Motor neuron (in vitro differentiated cells): ENCODE measurements around the gene OSR1. TPM values are rescaled to one million over a fixed set of nuclear protein-coding genes. Genes with fewer than 3 reads are reported as not detected.
"Not testable (repeated sequence)": the region's sequence is repeated elsewhere in the genome, so short reads cannot be mapped to it uniquely, and the experiment has no call there.

Experiments
- ATAC-seq, 8 experiments: fragments of 200-7000 bp; cut with Tn5 transposase; replicated peaks in 6 of 8; 2 replicates each; pipeline ENCODE4 v1.8.0; 2021; ENCODE audit warnings: mild to moderate bottlenecking in 8 of 8, moderate library complexity in 8 of 8
- H3K27ac ChIP-seq, 2 donors: fragments of 250-450 bp; sonication (Bioruptor Pico); 2 replicates each; pipeline ENCODE4 v1.9.0; 2021; ENCODE audit warnings: antibody characterized with exemption in 2 of 2, mild to moderate bottlenecking in 2 of 2, moderate library complexity in 1 of 2
- H3K4me1 ChIP-seq, 2 donors: fragments of 250-450 bp; sonication (Bioruptor Pico); replicated peaks in 1 of 2; 2 replicates each; pipeline ENCODE4 v1.6.1; 2021; ENCODE audit warnings: antibody characterized with exemption in 2 of 2, mild to moderate bottlenecking in 2 of 2, moderate library complexity in 1 of 2
- H3K4me3 ChIP-seq, 5 donors: fragments of 250-450 bp; sonication (Bioruptor Pico); 2 replicates each; pipeline ENCODE4 v1.9.0; 2021; ENCODE audit warnings: antibody characterized with exemption in 5 of 5, mild to moderate bottlenecking in 5 of 5, moderate library complexity in 4 of 5
- WGBS, 10 experiments: fragments of 450-650 bp; shearing (Covaris generic); methylation state at CpG; one replicate each; pipeline ENCODE4 v1.0.0; 2022; 5-methylcytosine and 5-hydroxymethylcytosine counted together
- in situ Hi-C, 9 experiments: fragments of 400-800 bp; cut with MboI; loops; one replicate each; pipeline ENCODE4 v1.15.0; 2021; ENCODE audit warnings: low sequenced_read_pairs in 9 of 9, low pct_unique_long_range_greater_than_20kb in 2 of 9; ENCODE audit not compliant: unreplicated experiment in 9 of 9
- total RNA-seq, 8 experiments: library from RNA; unstranded; fragments of 300-600 nt; gene quantifications; 2 replicates each; pipeline versions ENCODE4 v1.2.3 to v1.2.4, GENCODE V29; 2022

Gene OSR1
- total RNA-seq, 8 experiments from 2014 or later = 0.27 to 25.8 (median 6.9) TPM

DNA sequence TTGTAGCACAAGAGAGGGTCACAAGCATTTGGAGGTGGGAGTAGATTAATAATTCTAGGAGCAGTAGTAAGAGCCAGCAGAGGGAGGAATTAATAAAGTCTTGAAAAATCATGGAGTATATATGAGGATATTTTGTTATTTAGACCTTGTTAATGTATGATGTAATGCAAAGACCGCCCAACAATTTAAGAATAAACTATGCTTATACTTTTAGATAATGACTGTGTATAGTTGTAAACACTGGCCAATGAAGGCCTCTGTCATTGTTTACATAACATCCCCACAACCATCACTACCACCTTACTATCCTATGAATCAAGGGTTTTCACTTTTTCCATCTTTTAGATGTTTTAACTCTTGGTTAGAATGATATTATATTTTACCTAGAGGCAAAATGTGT, 37.6 kb downstream of the OSR1 start:
- in situ Hi-C loops = no loop called here
- Histone ChIP-seq H3K4me1 (no peaks in the 10 kb centered on the region), H3K27ac (no peak overlapping the region), H3K4me3 (no peak overlapping the region)
- WGBS, 10 experiments = 83 to 100% (median 93%) methylated on average over 1 of the region's 1 CpG; no CpG with 5 or more reads in 3 of the 10 experiments
- no peak for ATAC-seq

DNA sequence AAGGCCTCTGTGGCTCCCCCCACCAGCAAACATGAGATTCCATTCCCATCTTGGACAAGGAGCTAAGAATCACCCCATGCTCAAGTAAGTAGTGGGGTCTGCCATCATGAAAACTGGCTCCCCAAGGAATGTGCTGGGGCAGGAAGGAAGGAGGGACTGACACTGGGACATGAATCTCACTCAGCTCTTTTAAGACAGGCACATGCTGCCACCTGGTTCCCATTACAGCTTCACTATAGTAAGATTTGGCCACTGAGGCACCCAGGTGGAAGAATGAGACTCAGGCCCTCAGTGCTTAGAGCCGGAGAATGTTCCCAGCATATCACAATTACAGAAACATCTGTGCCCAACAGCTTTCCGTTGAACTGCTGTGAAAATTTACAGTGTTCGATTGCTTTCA, 38.7 kb downstream of the OSR1 start:
- Histone ChIP-seq H3K4me3 (no peak overlapping the region), H3K27ac (no peak overlapping the region), H3K4me1 (no peaks in the 10 kb centered on the region)
- in situ Hi-C loops = no loop called here
- no peak for ATAC-seq
- WGBS, 10 experiments = 50 to 92% (median 75%) methylated on average over 1 to 2 of the region's 3 CpGs; no CpG with 5 or more reads in 6 of the 10 experiments

DNA sequence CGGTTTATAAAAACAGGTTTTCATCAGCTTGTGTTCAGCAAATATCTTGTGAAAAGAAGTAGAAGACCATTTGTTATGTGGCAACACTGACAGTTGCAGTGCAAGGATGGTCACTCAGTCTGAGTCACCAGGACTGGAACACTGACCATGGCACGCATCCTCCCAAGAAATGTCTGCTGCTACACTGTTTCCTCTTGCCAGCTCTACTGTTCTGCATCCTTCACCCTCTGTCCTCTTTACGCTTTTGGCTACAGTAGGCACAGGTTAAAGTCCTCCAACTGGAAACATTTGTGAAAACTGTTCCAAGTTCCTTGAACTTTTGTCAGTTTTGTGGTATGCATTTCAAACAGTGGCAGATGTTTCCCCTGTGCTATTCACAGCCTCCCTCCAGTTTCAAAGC, 39.4 kb downstream of the OSR1 start:
- no peak for ATAC-seq

DNA sequence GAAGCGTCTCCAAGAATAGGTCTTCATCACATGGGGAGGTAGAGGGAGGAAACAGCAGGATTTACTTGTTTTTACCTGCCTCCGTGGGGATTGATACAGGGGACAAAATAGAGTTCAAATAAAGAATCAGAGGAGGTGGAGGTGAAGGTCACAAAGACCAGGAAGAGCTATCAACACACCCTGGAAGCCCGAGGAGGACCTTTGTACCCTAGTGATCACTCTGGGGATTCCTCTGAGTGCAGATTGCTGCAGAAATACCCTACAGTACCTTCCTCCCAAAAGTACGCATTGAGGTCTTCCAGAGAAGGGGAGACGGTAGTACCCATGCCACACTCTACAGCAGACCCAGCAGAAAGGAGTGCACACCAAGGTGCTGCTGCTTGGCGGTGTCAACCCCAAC, 44.9 kb downstream of the OSR1 start:
- ATAC-seq = no peak
- no peak overlapping the region for H3K4me3 ChIP-seq
- 79 to 100% (median 91%) methylated on average over 1 to 5 of the region's 6 CpGs; no CpG with 5 or more reads in 4 of the 10 experiments for WGBS, 10 experiments
- in situ Hi-C loops = no loop called here
- H3K4me1 ChIP-seq = no peaks in the 10 kb centered on the region
- no peak overlapping the region for H3K27ac ChIP-seq

More for the DNA sequence above, 39.4 kb downstream of the OSR1 start:
- no peak overlapping the region for H3K4me3 ChIP-seq
- H3K4me1 ChIP-seq = no peaks in the 10 kb centered on the region
- in situ Hi-C loops = no loop called here
- 59 to 100% (median 96%) methylated on average over 1 to 3 of the region's 3 CpGs for WGBS, 10 experiments
- H3K27ac ChIP-seq = no peak overlapping the region

DNA sequence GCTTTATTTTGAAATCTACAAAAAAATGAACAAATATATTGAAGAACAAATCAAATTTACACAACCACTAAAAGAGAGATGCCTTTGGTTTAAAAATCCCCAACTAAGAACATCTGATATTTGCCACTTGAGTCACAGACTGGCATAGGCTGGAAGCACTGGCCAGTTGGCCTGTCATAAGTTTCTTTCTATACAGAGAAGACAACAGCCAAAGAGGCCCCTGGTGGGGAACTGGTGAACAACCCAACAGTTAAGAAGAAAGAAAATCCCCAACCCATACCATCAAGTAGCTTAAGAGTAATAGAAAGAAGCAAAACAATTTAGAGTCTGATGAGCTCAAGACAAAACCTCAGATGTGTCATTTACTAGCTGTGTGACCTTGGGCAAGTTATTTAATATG, 45.5 kb downstream of the OSR1 start:
- Histone ChIP-seq H3K27ac (no peak overlapping the region), H3K4me1 (no peaks in the 10 kb centered on the region), H3K4me3 (no peak overlapping the region)
- peak in 3 of 8 experiments; percentile 49 to 59 (median 53) for ATAC-seq
- in situ Hi-C loops = no loop called here

DNA sequence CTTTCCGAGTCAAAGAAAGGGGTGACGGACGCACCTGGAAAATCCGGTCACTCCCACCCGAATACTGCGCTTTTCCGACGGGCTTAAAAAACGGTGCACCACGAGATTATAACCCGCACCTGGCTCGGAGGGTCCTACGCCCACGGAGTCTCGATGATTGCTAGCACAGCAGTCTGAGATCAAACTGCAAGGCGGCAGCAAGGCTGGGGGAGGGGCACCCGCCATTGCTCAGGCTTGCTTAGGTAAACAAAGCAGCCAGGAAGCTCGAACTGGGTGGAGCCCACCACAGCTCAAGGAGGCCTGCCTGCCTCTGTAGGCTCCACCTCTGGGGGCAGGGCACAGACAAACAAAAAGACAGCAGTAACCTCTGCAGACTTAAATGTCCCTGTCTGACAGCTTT, 52.4 kb downstream of the OSR1 start:
- peak overlapping the region in 1 of 5 donors; percentile 28 for H3K4me3 ChIP-seq
- H3K4me1 ChIP-seq, ATAC-seq, H3K27ac ChIP-seq, in situ Hi-C loops: not testable (repeated sequence)
- no CpG with 5 or more reads among the region's 18 CpGs for WGBS, 10 experiments

DNA sequence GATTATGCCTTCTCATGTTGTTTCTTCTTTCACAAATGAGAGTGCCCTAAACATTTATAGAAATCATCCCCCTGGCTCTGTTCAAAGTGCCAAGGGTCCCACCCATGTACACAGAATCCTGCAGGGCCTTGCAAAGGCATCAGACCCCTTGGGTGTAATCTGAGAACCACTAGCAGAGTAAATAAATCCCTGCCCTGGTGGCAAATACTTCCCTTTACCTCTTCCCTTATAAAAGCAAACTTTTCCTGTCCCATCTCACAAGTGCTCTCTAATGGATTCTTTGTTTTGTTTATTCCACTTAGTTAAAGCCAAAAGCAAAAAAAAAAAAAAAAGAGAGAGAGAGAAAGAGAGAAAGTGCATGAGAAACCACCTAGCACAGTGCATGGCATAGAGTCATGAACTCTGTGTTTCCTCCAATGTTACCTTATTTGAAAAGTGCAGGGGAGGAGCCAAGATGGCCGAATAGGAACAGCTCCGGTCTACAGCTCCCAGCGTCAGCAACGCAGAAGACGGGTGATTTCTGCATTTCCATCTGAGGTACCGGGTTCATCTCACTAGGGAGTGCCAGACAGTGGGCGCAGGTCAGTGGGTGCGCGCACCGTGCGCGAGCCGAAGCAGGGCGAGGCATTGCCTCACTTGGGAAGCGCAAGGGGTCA, 52.9 kb downstream of the OSR1 start:
- H3K27ac ChIP-seq, in situ Hi-C loops, H3K4me1 ChIP-seq: not testable (repeated sequence)
- peak in 2 of 8 experiments; percentile 43 to 55 for ATAC-seq
- H3K4me3 ChIP-seq = peak overlapping the region in 1 of 5 donors; percentile 28
- WGBS, 10 experiments = 37% methylated on average over 2 of the region's 15 CpGs; no CpG with 5 or more reads in 9 of the 10 experiments

DNA sequence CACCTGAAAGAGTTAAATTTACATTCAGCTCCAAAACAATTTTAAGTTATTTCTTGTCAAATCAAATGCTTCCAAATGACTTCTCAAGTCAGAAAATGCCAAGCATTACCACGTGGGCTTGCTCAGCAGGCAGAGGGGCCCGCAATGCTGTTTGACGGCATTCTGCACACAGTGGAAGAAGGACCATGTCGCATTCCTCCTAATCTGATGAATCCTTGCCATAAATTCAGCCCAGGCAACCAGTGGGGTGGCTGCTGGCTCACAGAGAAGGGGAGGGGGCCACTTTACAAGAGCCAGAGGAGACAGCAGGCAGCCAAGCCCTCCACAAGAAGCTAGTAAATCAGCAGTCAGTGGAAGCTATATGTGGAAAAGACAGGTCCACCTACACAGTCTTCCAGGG, 56.7 kb downstream of the OSR1 start:
- no peak overlapping the region for H3K4me3 ChIP-seq
- ATAC-seq = no peak
- 20 to 80% (median 69%) methylated on average over 1 to 4 of the region's 4 CpGs; no CpG with 5 or more reads in 3 of the 10 experiments for WGBS, 10 experiments
- in situ Hi-C loops = no loop called here
- H3K4me1 ChIP-seq = peaks cover 0 to 2% of the 10 kb centered on the region in 2 donors
- H3K27ac ChIP-seq = no peak overlapping the region
